Measurements from ENCODE around the gene RPS6KC1. TPM values are rescaled to one million over a fixed set of nuclear protein-coding genes. Genes with fewer than 3 reads are reported as not detected.

RPS6KC1 gene
- total RNA-seq, 1 experiment from 2014 or later, result 16.9 TPM

GRCh38 chr1:213179784-213180183 is 128.7 kb downstream of the RPS6KC1 start:
- no peaks in the 10 kb centered on the region for H3K79me1 ChIP-seq (ENCODE audit: insufficient read depth, low read depth, low read length, poor library complexity, severe bottlenecking)
- H4K91ac ChIP-seq (ENCODE audit: insufficient read length, low read depth, low read length), result no peak overlapping the region
- no peaks in the 10 kb centered on the region for H3K9me3 ChIP-seq (ENCODE audit: control insufficient read depth, low read depth, low read length)
- no peak overlapping the region for H3K27ac Mint-ChIP-seq
- H2BK20ac ChIP-seq (ENCODE audit: low read depth, low read length, poor library complexity, severe bottlenecking), result no peak overlapping the region
- no peak overlapping the region for H4K8ac ChIP-seq (replicated peaks; ENCODE audit: insufficient read length, low read depth, low read length)
- no peaks in the 10 kb centered on the region for H3K23me2 ChIP-seq (ENCODE audit: insufficient read length, low read depth, low read length, poor library complexity, severe bottlenecking)
- no peak overlapping the region for H3T11ph ChIP-seq (ENCODE audit: low read length)
- no peak overlapping the region for H4K5ac ChIP-seq (ENCODE audit: insufficient read length, low read depth, low read length)
- no CpG with 5 or more reads among the region's 2 CpGs for WGBS (ENCODE audit: extremely low coverage, insufficient read length, low lambda C conversion rate)
- DNase-seq, result no peak
- no peak overlapping the region for H3K4me2 ChIP-seq (ENCODE audit: insufficient read depth, insufficient read length, low read length)
- H3K27me3 Mint-ChIP-seq (ENCODE audit: low read depth), result no peaks in the 10 kb centered on the region
- H3K36me3 Mint-ChIP-seq (ENCODE audit: insufficient read depth in 1 of 3, low read depth in 3 of 3), result peaks cover 0 to 3% (median 2%) of the 10 kb centered on the region in 3 experiments; a peak in 6 of 7 replicates
- no peak overlapping the region for H3K14ac ChIP-seq (ENCODE audit: insufficient read depth, low read length)
- no peak overlapping the region for H3K4me3 Mint-ChIP-seq
- no peak overlapping the region for H3K27ac ChIP-seq (ENCODE audit: insufficient read length, low read depth, low read length)
- no peak overlapping the region for H2BK12ac ChIP-seq (ENCODE audit: insufficient read length, low read depth, low read length)
- TF ChIP-seq, protein P1, sequence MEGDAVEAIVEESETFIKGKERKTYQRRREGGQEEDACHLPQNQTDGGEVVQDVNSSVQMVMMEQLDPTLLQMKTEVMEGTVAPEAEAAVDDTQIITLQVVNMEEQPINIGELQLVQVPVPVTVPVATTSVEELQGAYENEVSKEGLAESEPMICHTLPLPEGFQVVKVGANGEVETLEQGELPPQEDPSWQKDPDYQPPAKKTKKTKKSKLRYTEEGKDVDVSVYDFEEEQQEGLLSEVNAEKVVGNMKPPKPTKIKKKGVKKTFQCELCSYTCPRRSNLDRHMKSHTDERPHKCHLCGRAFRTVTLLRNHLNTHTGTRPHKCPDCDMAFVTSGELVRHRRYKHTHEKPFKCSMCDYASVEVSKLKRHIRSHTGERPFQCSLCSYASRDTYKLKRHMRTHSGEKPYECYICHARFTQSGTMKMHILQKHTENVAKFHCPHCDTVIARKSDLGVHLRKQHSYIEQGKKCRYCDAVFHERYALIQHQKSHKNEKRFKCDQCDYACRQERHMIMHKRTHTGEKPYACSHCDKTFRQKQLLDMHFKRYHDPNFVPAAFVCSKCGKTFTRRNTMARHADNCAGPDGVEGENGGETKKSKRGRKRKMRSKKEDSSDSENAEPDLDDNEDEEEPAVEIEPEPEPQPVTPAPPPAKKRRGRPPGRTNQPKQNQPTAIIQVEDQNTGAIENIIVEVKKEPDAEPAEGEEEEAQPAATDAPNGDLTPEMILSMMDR (conservative IDR thresholded peaks at IDR 0.05), result no peak
- no peak overlapping the region for H2BK120ac ChIP-seq (ENCODE audit: low read depth, low read length, poor library complexity, severe bottlenecking)
- no peak overlapping the region for H2BK15ac ChIP-seq (ENCODE audit: low read depth, low read length)
- H4K20me1 ChIP-seq (ENCODE audit: control insufficient read depth, insufficient read depth, insufficient read length), result no peaks in the 10 kb centered on the region
- no peak overlapping the region for H3K18ac ChIP-seq (ENCODE audit: insufficient read length, low read depth, low read length)
- no peaks in the 10 kb centered on the region for H3K4me1 ChIP-seq (ENCODE audit: insufficient read depth, low read length)
- H3K9me3 Mint-ChIP-seq, result no peaks in the 10 kb centered on the region; a peak in 1 of 5 replicates
- H3K4me1 Mint-ChIP-seq, result peaks cover 4 to 15% of the 10 kb centered on the region in 2 experiments
- H3K79me2 ChIP-seq (ENCODE audit: insufficient read depth, low read length), result no peaks in the 10 kb centered on the region
- H3K56ac ChIP-seq (ENCODE audit: insufficient read length, low read depth, low read length), result no peak overlapping the region
- no peak overlapping the region for H2AFZ ChIP-seq (ENCODE audit: low read length)
- no peak overlapping the region for H3K4ac ChIP-seq (ENCODE audit: low read depth, low read length)
- H3K23ac ChIP-seq (ENCODE audit: insufficient read length, low read depth, low read length), result no peak overlapping the region
- no peak overlapping the region for H3K9ac ChIP-seq (ENCODE audit: extremely low read depth, insufficient read length, low read length)
- no peaks in the 10 kb centered on the region for H3K27me3 ChIP-seq (ENCODE audit: insufficient read depth, low read length)
- no peak overlapping the region for H2BK5ac ChIP-seq (ENCODE audit: insufficient read length, low read length)
- H2AK5ac ChIP-seq (ENCODE audit: insufficient read length, low read length), result no peak overlapping the region

Measured in H9 (cell line).